ENCODE results near the gene ZNF184. TPM values are rescaled to one million over a fixed set of nuclear protein-coding genes. Genes with fewer than 3 reads are reported as not detected.

The ZNF184 gene
- total and polyA plus RNA-seq, 9 of the 15 experiments (the other 6 are each of a cell fraction or from before 2014, with no cell fraction given), result 7.6 to 22.2 (median 12.8) TPM

- no peak for TF ChIP-seq HMG20A (CRISPR knock-in tag; conservative IDR thresholded peaks at IDR 0.05)
- peak; percentile 80 for TF ChIP-seq CHD2 (IDR thresholded peaks at IDR 0.05; ENCODE audit: low read depth, low read length)
- TF ChIP-seq HBP1 (CRISPR knock-in tag; IDR thresholded peaks at IDR 0.05), result no peak
- TF ChIP-seq ZNF3 (CRISPR knock-in tag; IDR thresholded peaks at IDR 0.05), result no peak
- TF ChIP-seq EZH2 (IDR thresholded peaks at IDR 0.05; ENCODE audit: borderline replicate concordance, low read depth, low read length), result no peak
- TF ChIP-seq ZNF24 (IDR thresholded peaks at IDR 0.05), result no peak
- no peak for TF ChIP-seq STAG1 (CRISPR knock-in tag; IDR thresholded peaks at IDR 0.05; ENCODE audit: borderline replicate concordance)
- TF ChIP-seq ZBTB5 (IDR thresholded peaks at IDR 0.05), result no peak
- peak in 1 of 2 experiments; percentile 51; a peak in 1 of 4 replicates for TF ChIP-seq NONO (IDR thresholded peaks at IDR 0.05; ENCODE audit: low read depth in 2 of 2, low read length in 1 of 2)
- TF ChIP-seq TCF7 (IDR thresholded peaks at IDR 0.05; ENCODE audit: borderline replicate concordance), result no peak; the same call in 1 of the 2 replicates
- no peak; the same call in 1 of the 2 replicates for TF ChIP-seq CC2D1A (IDR thresholded peaks at IDR 0.05)
- TF ChIP-seq MXD1 (CRISPR knock-in tag; IDR thresholded peaks at IDR 0.05; ENCODE audit: borderline replicate concordance, poor library complexity, severe bottlenecking), result no peak
- TF ChIP-seq EP400 (IDR thresholded peaks at IDR 0.05), result peak; percentile 89
- TF ChIP-seq IRF1 (CRISPR knock-in tag; IDR thresholded peaks at IDR 0.05; ENCODE audit: borderline replicate concordance), result no peak
- TF ChIP-seq ZNF436 (CRISPR knock-in tag; IDR thresholded peaks at IDR 0.05), result no peak
- TF ChIP-seq NFXL1 (CRISPR knock-in tag; IDR thresholded peaks at IDR 0.05), result no peak
- TF ChIP-seq ADNP (tag; IDR thresholded peaks at IDR 0.05), result no peak
- TF ChIP-seq LARP7 (IDR thresholded peaks at IDR 0.05), result no peak
- TF ChIP-seq ZNF431 (CRISPR knock-in tag; IDR thresholded peaks at IDR 0.05), result no peak
- no peak for TF ChIP-seq ID3 (CRISPR knock-in tag; IDR thresholded peaks at IDR 0.05)
- TF ChIP-seq ID3 (tag; IDR thresholded peaks at IDR 0.05), result no peak; the same call in 1 of the 2 replicates
- TF ChIP-seq PHF8 (IDR thresholded peaks at IDR 0.05; ENCODE audit: borderline replicate concordance, low read length), result peak; percentile 57
- TF ChIP-seq ELF1 (tag; IDR thresholded peaks at IDR 0.05), result peak; percentile 96
Observed at GRCh38 chr6:27472617-27473400, at the start of gene ZNF184 (continued).

Measured in K562 (cell line).